HCT116 (cell line): Measurements from ENCODE around the gene CDHR1.

Source experiments
- CTCF ChIP-seq, 3 experiments: fragments of 200-600 bp in 1 of 3; sonication (generic) in 1 of 3; IDR thresholded peaks in 2 of 3; conservative IDR thresholded peaks in 1 of 3; 2 replicates each; pipeline ENCODE4 v1.5.1; 2012 to 2017; ENCODE audit warnings: low read depth in 2 of 3, low read length in 2 of 3, antibody characterized with exemption in 1 of 3, borderline replicate concordance in 1 of 3, control low read depth in 1 of 3, mild to moderate bottlenecking in 1 of 3, mixed read lengths in 1 of 3, mixed run types in 1 of 3, moderate library complexity in 1 of 3; ENCODE audit not compliant: insufficient read depth in 1 of 3
- ELF1 ChIP-seq: IDR thresholded peaks from 2 replicates; pipeline ENCODE4 v1.6.1; 2012; ENCODE audit warnings: low read depth, borderline replicate concordance
- EZH2phosphoT487 ChIP-seq: fragments of 200-600 bp; IDR thresholded peaks from 2 replicates; pipeline ENCODE4 v1.6.1; 2018; ENCODE audit warnings: antibody characterized with exemption, borderline replicate concordance
- SIN3A ChIP-seq: IDR thresholded peaks from 2 replicates; pipeline ENCODE4 v1.6.1; 2012; ENCODE audit warnings: low read depth
- ZNF274 ChIP-seq: fragments of 200-500 bp; sonication (Bioruptor generic); IDR thresholded peaks from 2 replicates; pipeline ENCODE4 v1.6.1; 2014; ENCODE audit warnings: mild to moderate bottlenecking, low read depth, low read length, inconsistent platforms
- TF ChIP-seq, protein P1 (sequence below): IDR thresholded peaks from 2 replicates; pipeline ENCODE4 v1.6.1; 2012

DNA sequence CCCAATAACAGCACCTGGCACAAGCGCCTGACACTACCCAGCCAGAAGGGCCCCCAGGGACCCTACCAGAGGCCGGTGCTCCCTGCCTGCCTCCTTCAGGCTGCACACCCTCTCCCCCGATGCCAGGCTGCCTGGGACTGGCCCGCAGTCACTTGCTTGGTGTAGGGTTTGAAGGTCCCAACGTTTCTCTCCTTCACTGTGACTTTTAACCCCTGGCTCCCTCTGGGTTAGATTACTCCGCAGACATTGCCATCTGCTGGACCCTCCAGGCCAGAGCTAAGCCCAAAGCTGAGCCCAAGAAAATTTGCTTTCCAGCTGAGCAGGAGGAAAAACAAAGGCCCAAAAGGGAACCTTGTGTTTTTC lies 6.9 kb downstream of the CDHR1 start:
- TF ChIP-seq CTCF (IDR thresholded peaks at IDR 0.05 in 2 of 3, conservative IDR thresholded peaks at IDR 0.05 in 1 of 3; ENCODE audit: borderline replicate concordance in 1 of 3, insufficient read depth in 1 of 3, low read depth in 2 of 3, low read length in 2 of 3) (no peak), ELF1 (no peak), SIN3A (no peak), ZNF274 (no peak), EZH2phosphoT487 (no peak)
- TF ChIP-seq, protein P1, sequence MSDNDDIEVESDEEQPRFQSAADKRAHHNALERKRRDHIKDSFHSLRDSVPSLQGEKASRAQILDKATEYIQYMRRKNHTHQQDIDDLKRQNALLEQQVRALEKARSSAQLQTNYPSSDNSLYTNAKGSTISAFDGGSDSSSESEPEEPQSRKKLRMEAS = no peak
